ENCODE results near the gene MRPL55.

MRPL55 gene

DNA sequence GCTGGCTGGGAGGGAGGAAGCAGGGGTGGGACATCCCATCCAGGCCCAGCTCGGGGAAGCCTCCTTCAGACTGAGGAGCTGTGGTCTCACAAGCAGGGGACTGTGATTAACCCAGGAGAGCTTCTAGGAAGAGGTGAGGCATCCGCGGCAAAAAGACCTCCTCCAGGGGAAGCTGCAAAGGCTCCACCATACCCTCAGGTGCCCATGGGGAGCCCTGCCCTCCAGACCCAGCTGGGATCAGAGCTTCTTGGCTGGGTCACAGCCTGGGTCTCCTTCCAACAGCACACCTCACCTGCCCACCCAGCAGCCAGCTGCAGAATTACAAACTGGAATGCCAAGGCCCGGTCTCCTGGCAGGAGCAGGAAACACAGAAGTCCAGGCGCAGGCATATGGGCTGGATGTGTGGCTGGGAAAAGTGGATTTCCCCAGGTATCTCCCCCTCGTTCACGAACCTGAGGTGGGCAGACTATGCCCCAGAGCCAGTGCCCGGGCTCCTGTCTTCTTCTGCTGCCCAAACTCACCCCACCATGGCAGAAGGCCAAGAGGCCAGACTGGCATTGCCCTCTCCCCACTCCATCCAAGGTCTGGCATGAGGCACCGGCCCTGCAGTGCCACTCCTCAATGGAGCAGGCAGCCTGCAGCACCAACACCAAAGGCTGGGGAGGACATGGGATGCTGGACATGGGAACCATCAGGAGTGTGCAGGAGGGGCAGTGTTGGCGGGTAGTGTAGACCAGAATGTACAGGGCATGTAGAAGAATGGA, 42.0 kb downstream of the MRPL55 start:
- DNase-seq = no peak

DNA sequence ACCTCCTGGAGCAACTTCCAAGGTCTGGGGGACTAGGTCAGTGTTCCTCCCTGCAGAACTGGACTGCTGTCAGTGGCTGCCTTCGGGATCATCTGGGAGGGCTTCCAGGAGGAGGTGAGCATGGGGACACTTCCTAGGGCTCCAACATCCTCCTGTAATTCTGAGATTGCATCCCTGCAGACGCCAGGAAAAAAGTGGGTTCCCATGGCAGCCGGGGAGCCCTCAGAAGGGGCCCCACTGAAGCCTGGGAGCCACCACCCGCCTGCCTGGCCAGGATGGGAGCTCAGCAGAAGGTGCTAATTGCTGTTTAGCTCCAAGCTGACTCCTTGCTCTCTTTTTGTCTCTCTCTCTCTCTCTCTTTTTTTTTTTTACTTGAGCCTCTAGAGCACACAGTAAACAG, 42.7 kb downstream of the MRPL55 start:
- DNase-seq = no peak

DNA sequence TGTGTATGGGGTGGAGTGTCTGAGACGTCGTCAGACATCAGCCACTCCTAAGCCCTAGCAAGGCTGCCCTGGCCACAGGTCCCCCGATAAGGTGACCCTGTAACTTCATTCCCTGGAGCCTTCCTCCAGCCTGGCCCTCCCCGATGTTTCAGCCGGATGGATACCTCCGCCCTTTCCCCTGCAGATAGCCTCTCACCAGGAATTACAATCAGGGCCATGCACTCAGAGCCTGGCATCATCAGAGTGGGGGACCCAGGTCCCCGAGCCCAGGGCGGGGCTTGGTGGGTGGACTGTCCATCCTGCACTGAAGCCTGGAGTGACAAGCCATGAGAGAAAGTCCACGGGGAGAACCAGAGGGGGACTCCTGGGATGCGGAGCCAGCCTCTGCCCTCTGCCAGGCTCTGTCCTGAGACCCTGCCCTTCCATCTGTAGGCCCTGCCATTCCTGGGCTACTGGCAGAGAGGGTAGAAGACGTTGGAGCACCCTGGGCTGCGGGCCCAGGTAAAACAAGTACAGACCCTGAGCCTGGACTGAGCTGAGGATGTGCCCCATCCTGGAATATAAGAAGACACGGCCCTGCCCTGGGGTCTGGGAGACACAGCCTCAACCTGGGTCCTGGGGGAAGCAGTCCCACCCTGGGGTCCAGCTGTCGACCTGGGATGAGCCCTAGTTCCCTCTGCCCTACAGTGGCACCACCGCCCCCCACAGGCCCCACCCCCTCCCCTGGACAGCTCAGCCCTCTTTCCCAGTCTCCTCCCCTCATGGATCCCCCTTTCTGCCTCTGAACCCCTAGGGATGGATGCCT, 43.4 kb downstream of the MRPL55 start:
- no peak for DNase-seq

DNA sequence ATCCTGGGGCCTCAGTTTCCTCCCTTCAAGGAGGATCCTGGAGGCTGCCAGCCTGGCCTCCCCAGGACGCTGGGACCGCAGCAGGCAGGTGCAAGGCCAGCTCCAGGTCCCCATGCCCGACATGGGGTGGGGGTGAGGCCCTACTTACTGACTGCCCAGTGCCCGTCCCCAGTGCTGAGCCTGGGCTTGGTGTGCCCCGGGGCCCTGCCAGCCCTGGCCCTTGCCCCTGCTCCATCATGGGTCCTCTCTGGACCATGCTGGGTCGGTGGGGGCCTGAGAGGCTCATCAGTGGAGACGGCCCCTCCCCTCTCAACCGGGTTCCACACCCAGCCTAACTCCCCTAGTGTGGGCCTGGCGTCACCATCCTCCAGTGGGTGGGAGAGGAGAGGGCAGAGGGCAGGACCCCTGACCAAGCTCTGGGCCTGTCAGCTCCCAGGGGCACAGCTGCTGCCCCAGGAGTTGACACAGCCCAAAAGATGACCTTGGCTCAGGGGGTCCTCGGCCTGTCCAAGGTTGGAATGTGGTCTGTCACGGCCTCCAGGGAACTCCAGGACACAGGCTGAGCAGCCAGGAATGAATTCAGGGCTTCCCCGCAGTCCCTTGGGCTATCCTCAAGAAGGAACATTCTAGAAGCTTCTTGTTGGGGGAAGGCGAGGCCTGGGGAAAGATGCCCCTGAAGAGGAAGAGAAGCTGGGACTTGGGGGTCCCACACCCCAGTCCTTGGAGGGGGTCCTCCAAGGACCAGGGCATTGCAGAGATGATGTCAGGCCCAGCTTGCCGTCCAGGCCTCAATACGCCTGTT, 44.2 kb downstream of the MRPL55 start:
- DNase-seq = no peak

DNA sequence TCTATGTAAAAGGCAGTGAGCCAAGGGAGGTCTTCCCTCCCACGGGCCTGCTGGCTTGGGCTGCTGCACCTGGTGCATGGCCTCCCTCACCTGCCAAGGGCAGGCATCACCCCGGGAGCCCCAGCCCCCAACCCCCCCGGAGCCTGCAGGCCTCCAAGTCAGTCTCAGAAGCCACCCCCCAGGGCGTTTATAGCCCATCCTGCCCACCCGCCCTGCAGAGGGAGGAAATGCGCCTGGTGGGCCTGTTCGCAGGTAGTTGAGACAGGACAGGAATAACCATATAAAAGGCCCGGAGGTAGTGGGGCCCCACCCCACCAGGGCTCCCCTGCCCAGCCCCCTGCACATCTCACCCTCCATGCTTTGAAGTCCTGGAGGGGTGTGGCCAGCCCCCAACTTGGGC, 44.8 kb downstream of the MRPL55 start:
- DNase-seq = no peak

DNA sequence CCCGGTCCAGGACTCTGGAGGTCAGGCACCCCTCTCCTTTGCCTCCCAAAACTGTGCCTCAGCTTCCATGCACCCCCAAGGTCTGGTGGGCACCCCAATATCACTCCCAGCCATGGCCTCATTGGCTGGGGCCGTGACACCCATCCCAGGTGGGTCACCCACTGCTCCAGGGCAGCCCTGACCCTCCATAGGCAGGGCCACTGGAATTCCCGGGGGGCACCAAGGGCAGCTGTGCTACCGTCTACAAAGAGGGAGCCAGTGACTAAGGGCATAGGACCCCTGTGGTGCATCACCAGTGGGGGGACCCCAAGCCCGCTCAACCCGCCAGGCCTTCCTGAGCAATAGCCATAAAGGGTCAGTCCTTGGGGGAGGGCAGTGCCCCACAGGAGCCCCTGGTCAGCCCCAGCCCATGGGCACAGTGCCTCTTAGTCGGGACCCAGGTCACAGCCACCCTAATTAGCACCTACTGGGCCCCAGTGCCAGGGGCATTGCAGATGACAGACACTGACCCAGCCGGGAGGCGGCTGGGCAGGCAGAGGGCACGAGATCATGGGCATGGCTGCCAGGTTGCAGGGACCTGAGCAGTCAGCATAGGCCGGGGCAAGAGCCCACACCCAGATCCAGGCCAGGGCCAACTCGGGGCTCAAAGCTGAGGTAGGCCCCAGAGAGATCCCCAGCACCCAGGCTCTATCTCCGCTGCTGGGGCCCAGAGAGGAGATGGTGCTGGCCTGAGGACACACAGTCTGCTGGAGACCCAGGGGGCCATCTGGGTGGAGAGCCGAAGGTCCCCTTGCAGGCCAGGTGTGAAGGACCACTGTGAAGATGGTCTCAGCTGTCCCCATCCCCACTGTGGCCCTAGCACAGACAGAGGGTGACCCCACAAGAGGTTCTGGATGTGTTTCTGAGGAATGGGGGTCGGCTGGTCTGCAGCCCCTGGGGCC, 45.6 kb downstream of the MRPL55 start:
- DNase-seq = no peak

DNA sequence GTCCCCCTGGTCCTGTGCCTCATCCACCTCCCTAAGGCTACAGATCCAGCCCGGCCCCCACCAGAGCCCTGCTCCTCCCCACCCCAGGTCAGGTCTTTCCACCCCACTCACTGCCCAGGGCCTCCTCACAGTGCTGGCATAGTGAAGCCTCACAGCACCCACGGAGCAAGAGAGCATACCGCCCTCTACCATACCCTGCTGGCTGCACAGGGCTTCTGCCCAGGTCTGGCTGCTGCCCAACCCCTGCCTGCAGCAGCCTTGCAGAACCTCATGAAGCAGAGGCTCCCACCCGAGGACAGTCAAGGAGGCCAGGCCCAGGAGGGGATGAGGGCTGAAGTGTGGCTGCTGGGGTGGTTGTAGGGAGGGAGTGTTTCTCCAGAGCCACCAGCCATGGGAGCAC, 46.3 kb downstream of the MRPL55 start:
- no peak for DNase-seq

DNA sequence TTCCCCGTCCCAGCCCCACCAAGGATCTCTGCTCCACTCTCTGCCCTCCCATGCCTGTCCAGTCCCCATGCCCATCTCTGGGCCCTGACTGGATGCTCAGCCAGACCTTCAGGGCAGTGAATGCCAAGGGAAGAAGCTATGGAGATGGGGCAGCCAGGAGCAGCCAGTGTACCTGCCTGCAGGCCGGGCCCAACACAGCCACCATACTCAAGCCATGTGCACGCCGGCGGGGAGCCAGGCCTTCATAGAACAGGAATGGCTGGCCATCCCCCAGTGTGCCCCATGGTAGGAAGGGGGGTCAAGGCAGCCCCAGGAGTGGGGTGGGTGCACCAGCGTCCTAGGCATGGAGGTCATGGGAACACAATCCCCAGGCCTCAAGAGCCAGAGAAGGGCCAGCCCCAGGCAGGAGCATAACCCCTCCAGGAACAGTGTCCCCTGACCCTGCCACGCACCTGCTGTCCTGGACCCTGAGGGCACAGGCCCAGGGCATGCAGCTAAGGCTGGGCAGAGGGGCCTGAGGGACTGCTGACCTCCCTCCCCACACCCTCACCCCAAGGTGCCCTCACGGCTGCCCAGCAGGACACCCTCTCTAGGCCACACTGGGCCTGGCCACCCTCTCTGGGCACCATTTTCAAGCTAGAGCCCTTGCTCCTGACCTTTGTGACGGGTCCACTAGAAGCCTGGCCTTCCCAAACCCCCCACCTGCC, 46.9 kb downstream of the MRPL55 start:
- DNase-seq = no peak

DNA sequence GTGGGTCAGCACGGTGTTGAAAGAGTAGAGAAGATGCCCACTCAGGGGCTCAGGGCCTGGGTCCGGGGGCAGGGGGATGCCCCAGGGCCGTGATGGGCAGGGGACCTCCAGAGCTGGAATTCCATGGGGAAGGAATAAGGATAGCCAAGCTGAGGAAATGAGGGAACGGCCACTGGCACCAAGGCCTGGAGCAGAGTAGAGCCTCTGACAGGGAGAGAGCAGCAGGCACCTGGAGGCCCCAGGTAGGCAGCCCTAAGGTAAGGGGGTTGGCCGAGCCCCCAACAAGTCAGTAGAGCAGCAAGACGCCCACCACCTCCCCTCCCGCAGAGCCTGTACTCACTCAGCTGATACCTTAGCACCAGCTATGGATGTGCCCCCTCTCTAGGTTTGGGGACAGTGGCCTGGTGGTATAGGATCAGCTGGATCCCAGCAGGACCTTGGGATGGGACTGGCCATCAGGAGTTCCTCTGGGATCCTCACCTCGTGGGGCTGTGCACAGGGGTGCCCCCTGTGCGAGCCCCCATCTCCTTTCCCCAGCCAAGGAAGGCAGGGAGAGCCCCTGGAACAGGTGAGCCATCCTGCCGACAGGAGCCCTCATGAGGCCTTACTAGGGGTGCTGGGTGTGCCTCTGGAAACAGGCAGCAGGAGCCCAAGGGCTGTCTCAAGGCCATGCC, 47.6 kb downstream of the MRPL55 start:
- DNase-seq = no peak

DNA sequence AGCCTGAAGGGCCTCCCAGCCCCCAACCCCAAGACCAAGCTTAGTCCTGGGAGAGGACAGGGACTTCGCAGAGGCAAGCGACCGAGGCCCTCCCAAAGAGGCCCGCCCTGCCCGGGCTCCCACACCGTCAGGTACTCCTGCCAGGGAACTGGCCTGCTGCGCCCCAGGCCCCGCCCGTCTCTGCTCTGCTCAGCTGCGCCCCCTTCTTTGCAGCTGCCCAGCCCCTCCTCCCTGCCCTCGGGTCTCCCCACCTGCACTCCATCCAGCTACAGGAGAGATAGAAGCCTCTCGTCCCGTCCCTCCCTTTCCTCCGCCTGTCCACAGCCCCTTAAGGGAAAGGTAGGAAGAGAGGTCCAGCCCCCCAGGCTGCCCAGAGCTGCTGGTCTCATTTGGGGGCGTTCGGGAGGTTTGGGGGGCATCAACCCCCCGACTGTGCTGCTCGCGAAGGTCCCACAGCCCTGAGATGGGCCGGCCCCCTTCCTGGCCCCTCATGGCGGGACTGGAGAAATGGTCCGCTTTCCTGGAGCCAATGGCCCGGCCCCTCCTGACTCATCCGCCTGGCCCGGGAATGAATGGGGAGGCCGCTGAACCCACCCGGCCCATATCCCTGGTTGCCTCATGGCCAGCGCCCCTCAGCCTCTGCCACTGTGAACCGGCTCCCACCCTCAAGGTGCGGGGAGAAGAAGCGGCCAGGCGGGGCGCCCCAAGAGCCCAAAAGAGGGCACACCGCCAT, 48.5 kb downstream of the MRPL55 start:
- no peak for DNase-seq

DNA sequence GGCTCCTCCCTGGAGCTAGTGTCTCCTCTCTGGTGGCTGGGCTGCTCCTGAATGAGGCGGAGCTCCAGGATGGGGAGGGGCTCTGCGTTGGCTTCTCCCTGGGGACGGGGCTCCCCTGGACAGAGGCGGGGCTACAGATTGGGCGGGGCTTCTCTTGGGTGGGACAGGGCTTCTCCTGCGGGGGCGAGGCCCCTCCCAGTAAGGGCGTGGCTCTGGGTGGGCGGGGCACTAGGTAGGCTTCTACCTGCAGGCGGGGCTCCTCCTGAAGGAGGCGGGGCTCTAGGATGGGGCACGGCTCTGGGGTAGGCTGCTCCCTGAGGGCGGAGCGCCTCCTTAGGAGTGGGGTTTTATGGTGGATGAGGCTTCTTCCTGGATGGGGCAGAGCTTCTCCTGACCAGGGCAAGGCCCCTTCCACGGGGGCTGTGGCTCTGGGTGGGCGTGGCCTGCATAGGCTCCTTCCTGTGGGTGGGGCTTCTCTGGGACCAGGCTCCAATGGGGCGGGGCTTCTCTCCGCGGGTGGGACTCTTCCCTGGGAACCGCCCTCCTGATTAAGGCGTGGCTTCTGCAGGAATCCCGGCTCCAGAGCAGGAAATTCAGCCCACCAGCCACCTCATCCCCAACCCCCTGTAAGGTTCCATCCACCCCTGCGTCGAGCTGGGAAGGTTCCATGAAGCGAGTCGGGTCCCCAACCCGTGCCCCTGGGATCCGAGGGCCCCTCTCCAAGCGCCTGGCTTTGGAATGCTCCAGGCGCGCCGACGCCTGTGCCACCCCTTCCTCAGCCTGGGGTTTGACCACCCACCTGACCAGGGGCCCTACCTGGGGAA, 49.3 kb downstream of the MRPL55 start:
- no peak for DNase-seq

DNA sequence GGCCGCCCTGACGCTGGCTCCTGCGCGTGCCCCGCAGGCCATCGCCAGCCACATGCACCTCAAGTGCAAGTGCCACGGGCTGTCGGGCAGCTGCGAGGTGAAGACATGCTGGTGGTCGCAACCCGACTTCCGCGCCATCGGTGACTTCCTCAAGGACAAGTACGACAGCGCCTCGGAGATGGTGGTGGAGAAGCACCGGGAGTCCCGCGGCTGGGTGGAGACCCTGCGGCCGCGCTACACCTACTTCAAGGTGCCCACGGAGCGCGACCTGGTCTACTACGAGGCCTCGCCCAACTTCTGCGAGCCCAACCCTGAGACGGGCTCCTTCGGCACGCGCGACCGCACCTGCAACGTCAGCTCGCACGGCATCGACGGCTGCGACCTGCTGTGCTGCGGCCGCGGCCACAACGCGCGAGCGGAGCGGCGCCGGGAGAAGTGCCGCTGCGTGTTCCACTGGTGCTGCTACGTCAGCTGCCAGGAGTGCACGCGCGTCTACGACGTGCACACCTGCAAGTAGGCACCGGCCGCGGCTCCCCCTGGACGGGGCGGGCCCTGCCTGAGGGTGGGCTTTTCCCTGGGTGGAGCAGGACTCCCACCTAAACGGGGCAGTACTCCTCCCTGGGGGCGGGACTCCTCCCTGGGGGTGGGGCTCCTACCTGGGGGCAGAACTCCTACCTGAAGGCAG, 50.0 kb downstream of the MRPL55 start:
- DNase-seq = no peak

DNA sequence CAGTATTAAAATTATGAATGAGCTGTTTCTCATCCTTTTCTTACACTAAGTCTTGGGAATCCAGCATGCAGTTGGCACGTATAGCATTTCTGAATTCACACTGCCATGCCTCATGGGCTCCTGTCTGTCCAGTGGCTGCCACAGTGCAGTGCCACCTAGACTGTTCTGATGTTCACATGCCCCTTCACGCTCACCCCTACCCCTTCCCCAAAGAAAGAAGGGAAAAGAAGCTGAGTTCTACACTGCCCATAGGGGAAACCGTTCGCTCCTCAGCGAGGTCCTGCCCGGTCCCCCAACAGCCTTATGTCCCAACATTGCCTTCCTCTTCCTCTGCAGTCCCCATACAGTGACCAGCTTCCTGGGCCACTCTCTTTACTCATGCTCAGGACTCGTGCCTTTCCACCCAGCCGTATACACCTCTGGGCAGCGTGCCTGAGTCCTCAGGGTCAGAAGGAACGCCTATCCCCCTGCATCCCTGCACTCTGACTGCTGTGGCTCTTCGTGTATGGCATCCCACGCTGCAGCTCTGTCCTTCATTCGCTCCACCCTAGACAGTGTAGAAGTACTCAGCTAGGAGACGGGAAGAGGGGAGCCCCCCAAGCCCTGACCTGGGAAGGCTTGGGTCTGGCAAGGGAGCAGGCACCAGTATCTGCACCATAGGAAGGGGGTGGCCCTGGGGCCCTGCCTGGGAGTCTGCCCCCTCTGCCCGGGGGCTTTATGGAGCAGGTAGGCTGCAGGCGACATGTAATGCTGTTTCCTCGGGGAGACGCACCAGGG, 50.7 kb downstream of the MRPL55 start:
- no peak for DNase-seq
